Activated naive CD4-positive, alpha-beta T cell treated with anti-CD3 and anti-CD28 coated beads, Interleukin-2, amount 50 U/mL, for 72 hours (primary cell): Measurements from ENCODE around the gene TCAIM. TPM values are rescaled to one million over a fixed set of nuclear protein-coding genes. Genes with fewer than 3 reads are reported as not detected.
"Not testable (repeated sequence)": the region's sequence is repeated elsewhere in the genome, so short reads cannot be mapped to it uniquely, and the experiment has no call there.

ENCODE experiments used
- ATAC-seq, 2 donors: fragments of 150-1000 bp; cut with Tn5 transposase; 2 replicates each; pipeline ENCODE4 v1.10.0; 2021; ENCODE audit warnings: mild to moderate bottlenecking in 2 of 2, moderate library complexity in 2 of 2
- DNase-seq, 2 donors: peaks; one replicate each; pipeline ENCODE4 v3.0.0; 2021 to 2022; ENCODE audit warnings: low spot score in 2 of 2
- H3K27ac Mint-ChIP-seq, 2 donors: one replicate each; pipeline ENCODE4 v1.8.0; 2022; ENCODE audit warnings: mild to moderate bottlenecking in 2 of 2, mixed read lengths in 2 of 2
- H3K36me3 Mint-ChIP-seq, 2 donors: one replicate each; pipeline ENCODE4 v1.8.0; 2022; ENCODE audit warnings: mixed read lengths in 2 of 2
- H3K9me3 Mint-ChIP-seq, 2 donors: one replicate each; pipeline ENCODE4 v1.8.0; 2022; ENCODE audit warnings: mixed read lengths in 2 of 2
- total RNA-seq, 2 donors: library from RNA; stranded (reverse); gene quantifications; one replicate each; pipeline ENCODE4 v1.2.3, GENCODE V29; 2022

Gene TCAIM
- total RNA-seq, 2 donors from 2014 or later: 19.7 to 22.4 TPM

DNA sequence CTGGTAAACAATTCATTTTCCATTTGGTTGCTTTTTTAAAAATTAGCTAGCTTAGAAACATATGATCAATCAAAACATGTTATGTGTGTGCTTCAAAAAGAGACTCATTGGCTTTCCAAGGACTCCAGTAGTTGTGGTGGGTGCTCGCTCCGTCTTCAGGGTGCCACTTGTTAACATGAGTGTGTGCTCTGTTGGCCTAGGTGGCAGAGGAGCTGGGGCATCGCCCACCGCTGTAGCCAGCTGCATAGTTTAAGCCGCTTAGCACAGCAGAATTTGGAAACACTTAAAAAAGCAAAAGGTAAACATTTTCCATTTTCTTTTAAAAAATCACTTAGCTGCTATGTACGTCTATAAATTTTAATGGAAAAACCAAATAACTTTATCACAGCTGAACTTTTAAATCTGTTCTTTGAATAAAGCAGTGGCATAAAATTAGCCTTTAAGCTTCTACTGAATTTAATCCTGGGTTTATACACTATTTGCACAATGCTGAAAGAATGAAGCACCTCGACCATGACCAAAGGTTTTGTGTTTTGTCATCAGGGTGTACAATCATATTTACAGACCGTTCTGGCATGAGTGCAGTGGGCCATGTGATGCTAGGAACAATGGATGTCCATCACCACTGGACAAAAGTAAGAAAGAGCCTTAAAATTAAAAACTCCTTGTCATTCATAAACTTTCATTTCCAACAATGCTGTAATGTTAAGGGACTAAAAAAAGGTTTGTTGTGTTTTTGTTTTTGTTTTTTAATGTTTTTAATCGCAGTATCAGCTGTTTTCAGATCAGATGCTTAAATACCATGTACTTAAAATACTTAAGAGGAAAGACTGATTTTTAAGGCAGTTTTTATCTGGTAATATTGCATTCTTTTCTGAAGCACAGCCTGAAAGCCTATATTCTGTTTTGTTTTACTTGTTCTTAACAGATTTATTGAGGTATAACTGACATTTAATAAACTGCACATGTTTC, 57.9 kb downstream of the TCAIM start:
- Mint-ChIP-seq H3K27ac (peak overlapping the region in 1 of 2 donors; percentile 30), H3K9me3 (peaks cover 0 to 2% of the 10 kb centered on the region in 2 donors), H3K36me3 (no peaks in the 10 kb centered on the region)
- ATAC-seq: no peak
- no peak for DNase-seq

DNA sequence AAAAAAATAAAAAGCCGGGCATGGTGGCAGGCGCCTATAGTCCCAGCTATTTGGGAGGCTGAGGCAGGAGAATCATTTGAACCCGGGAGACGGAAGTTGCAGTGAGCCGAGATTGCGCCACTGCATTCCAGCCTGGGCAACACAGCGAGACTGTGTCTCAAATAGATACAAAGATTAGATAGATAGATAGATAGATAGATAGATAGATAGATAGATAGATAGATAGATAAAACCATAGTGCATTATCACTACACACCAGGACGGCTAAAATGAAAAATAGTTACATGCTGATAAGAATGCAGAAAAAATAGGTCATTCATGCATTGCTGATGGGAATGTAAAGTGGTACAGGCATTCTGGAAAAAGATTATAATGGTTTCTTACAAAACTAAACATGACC, 59.7 kb downstream of the TCAIM start:
- H3K9me3 Mint-ChIP-seq, H3K36me3 Mint-ChIP-seq, DNase-seq, H3K27ac Mint-ChIP-seq, ATAC-seq: not testable (repeated sequence)

DNA sequence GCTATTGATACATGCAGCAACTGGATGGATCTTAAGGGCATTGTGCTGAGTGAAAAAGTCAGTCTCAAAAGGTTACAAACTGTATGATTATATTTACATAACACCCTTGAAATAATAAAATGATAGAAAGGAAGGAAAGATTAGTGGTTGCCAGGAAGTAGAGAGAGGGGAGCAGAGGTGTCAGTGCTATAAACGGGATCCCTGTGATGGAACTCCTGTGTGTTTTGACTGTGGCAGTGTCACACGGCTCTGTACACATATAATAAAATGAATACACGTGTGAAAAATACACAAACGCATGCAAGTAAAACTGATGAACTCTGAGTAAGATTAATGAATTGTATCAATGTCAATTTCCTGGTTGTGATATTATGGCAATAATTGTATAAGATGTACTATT, 60.3 kb downstream of the TCAIM start:
- Mint-ChIP-seq H3K9me3 (no peaks in the 10 kb centered on the region), H3K27ac (no peak overlapping the region), H3K36me3 (peaks cover 0 to under 1% of the 10 kb centered on the region in 2 donors)
- DNase-seq (no peak), ATAC-seq (no peak)

DNA sequence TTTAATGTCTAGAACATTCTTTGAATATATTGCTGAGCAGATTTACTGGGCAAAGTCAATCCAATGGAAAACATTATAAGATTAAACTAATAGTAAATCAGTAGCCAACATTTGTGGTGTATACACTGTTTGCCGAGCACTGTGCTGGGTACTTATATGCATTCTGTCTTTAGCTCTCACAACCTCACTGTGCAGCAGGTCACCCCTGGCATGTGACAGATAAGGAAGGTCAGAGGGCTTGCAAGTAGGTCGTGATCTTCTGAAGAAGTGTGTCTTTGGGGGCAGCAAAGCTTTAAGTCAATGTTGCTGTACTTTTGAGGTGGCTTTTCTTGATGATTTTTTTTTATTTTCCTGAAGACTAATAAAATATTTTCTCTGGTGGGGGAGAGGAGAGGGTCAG, 62.2 kb downstream of the TCAIM start:
- no peak overlapping the region for H3K27ac Mint-ChIP-seq

DNA sequence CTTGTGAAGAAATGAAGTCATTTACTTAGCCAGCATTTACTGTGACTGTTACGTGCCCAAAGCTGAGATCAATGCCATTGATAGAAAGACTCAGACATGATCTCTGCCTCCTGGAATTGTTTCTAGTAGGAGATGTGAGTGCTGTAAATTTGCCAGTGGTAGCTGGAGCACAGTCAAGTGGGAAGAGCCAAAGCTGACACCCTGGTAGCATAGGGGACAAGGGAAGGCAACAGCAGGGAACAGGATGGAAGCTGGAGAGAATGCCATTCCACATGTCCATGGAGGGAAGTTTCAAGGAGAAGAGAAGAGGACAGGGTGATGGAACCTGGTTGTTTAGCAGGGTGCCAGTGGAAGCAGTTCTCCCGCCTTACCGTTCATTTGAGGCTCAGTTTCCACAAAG, 64.0 kb downstream of the TCAIM start:
- Mint-ChIP-seq H3K27ac (peak overlapping the region in 1 of 2 donors; percentile 46), H3K9me3 (no peaks in the 10 kb centered on the region)

More for the DNA sequence above, 62.2 kb downstream of the TCAIM start:
- H3K36me3 Mint-ChIP-seq: peaks cover 0 to 6% of the 10 kb centered on the region in 2 donors
- no peak for DNase-seq
- H3K9me3 Mint-ChIP-seq: no peaks in the 10 kb centered on the region
- no peak for ATAC-seq

DNA sequence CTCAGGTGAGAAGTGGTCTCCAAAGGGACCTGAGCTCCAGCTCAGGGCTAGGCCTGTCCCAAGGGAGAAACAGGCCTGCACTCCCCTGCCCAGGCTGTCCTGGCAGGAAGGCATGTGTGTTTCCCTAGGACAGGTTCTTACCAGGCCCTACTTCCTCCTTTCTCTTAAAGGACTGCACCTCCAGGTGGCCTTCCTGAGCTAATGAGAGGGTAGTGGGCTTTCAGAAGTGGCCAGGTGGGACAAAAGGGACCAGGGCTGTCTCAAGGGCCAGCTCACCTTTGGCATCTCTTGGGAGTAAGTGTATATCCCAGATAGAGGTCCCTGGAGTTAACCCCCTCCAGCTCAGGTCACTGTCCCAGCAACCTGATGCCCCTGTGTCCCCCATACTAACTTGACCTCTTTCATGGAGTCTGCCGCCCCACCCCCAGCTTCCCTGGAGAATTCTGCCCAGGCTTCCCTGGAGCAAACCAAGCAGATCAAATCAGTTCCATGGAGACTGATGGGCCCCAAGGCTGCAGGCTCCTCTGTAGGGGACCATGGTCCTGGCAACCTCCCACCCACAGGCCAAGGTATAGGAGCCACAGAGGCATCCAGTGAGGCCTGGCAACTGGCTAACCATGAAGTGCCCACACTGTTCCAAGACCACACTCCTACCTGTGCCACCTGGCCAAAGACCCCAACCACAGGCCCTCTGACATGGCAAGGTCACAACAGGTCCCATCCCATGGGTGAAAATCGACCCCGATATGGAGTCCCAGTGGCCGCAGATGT, 71.3 kb downstream of the TCAIM start:
- Mint-ChIP-seq H3K36me3 (no peaks in the 10 kb centered on the region), H3K27ac (no peak overlapping the region), H3K9me3 (no peaks in the 10 kb centered on the region)
- ATAC-seq (no peak), DNase-seq (no peak)

More for the DNA sequence above, 64.0 kb downstream of the TCAIM start:
- DNase-seq: no peak
- H3K36me3 Mint-ChIP-seq: peaks cover 0 to 6% of the 10 kb centered on the region in 2 donors
- ATAC-seq: no peak

DNA sequence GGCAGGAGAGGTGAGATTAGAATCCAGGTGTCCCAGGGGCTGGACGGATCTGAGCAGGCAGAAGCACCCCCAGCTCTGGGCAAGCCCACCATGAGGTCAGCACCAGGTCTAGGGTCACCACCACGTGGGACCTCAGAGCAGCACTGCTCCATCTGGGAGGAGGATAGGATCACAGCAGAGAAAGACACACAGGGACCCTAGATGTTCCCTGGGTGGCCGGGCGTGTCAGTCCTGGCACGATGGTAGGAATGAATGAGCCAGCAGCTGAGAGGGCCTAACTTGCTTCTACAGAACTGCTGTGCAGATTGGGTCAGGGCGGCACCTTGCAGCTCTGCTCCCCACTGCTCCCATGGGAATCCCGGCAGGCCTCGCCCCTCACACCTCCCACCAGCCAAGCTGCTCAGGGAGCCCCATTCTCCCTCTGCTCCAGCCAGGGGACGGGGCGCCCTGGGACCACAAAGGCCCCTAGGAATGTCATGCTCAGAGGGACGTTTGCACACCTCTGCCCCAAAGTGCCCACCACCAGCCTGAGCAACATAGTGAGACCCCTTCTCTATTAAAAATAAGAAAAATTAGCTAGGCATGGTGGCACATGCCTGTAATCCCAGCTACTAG, 72.6 kb downstream of the TCAIM start:
- DNase-seq: no peak
- H3K9me3 Mint-ChIP-seq: no peaks in the 10 kb centered on the region
- no peak for ATAC-seq
- no peaks in the 10 kb centered on the region for H3K36me3 Mint-ChIP-seq
- H3K27ac Mint-ChIP-seq: no peak overlapping the region

DNA sequence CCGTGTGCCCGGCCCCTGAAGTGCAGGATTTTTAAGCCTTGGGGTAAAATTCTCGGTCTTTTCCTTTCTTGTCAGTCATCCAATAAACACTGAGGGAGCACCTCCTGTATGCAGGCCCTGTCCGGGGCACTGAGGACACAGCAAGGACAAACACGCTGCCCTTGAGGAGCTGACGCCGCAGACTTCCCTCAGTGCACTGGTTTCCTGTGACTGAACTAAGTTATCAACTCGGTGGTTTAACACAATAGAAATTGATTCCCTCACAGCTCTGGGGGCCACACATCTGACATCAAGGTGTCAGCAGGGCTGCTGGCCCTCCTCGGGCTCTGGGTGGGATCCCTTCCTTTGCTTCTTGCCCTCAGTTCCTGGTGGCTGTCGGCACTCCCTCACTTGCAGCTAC, 73.8 kb downstream of the TCAIM start:
- Mint-ChIP-seq H3K27ac (no peak overlapping the region), H3K9me3 (no peaks in the 10 kb centered on the region), H3K36me3 (no peaks in the 10 kb centered on the region)
- no peak for ATAC-seq
- DNase-seq: no peak

DNA sequence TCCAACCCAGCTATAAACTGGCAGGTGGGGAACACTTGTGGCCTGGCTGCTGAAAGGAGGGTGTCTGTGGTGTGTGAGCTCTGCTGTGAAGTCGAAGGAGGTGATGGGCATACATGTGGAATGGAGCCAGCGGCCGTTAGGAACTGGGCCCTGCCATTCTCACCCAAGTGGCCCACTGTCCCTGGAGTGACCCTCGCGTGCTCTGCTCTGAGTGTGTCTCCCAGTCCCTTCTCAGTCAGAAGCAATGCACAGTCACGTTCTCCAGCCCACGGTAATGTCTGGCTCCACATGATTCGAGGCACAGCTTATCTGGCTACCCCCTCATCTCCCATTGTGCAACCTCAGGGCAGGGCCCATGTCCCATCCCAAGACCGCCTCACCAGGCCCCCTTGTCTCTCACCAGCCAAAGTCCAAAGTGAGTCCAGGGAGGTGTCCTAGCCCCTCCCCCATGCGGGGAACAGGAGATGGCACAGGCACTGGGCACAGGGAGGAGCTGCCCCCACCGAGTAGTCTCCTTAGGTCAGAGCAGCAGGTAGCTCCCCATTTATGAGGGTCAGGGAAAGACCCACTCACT, 76.0 kb downstream of the TCAIM start:
- DNase-seq (no peak), ATAC-seq (no peak)
- no peaks in the 10 kb centered on the region for H3K9me3 Mint-ChIP-seq
- H3K36me3 Mint-ChIP-seq: no peaks in the 10 kb centered on the region
- H3K27ac Mint-ChIP-seq: peak overlapping the region in 1 of 2 donors; percentile 19

DNA sequence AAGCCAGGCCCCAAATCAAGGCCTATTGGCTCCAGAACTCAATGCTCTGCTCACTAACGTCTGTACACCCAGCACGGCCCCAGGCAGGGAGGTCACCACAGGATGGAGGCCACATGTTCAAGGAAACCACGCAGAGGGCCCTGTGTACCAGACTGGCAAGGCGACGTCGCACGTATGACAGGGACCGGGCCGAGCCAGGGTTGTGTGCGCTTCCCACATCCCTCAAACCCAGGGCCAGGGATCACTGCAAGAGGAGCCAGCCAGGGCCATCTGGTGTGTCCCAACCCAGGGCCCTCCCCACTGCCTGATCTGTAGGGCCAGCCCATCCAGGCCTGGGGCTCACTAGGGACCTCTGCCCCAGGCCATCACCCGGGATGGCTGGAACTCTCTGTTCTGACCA, 76.9 kb downstream of the TCAIM start:
- ATAC-seq: no peak
- H3K36me3 Mint-ChIP-seq: no peaks in the 10 kb centered on the region
- H3K27ac Mint-ChIP-seq: no peak overlapping the region
- no peaks in the 10 kb centered on the region for H3K9me3 Mint-ChIP-seq
- DNase-seq: no peak

DNA sequence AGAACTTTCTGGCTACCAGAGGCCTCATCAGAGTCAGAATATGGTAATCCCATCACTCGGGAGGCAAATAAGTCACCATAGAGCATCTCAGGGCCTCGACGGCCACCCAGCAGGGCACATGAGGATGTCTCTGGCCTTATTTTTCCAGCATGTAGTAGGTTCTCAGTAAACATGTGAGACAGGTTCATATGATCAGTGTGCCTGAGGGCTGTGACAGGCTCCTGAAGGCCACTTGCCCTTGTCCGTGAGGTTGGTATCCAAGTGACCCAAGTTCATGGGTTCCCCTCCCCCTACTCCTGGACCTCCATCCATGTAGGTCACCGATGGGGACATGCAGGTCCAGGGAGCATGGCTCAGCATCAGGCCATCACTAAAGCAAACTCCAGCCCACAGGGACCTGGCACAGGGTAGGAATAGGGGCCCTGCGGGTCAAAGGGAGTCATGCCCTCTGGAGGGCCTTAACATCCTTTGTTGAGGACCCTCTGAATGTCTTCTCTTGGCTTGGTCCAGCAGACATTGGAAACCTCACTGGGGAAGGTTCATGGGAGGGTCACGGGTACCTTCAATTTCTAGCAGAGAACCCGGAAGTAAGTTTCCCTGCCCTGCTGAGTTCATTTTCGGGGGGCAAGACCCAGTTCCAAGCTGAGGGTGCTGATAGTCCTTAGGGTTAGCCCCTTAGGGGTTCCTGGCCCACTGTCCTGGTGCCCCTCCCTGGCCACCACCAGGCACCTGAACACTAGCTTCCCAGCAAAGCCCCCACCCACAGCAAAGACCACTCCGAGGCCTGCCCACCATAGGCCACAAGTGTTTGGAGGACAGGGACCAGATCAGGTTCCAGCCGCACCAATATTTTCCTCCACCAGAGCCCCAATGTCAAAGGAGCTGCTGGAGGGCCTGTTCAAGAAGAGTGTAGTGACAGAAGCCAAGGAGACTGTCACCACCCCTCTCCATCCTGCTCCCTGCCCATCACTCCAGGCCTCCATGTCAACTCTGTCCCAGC, 77.8 kb downstream of the TCAIM start:
- Mint-ChIP-seq H3K9me3 (no peaks in the 10 kb centered on the region), H3K27ac (peak overlapping the region in 1 of 2 donors; percentile 22), H3K36me3 (no peaks in the 10 kb centered on the region)
- no peak for DNase-seq
- ATAC-seq: no peak

DNA sequence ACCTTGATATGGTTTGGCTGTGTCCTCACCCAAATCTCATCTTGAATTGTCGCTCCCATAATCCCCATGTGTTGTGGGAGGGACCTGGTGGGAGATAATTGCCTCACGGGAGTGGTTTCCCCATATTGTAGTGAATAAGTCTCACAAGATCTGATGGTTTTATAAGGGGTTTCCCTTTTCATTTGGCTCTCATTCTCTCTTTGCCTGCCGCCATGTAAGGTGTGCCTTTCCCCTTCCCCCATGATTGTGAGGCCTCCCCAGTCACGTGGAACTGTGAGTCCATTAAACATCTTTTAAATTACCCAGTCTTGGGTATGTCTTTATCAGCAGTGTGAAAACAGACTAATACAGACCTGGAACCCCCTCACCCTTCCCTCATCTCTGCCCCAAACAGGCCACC, 79.6 kb downstream of the TCAIM start:
- not testable (repeated sequence) for ATAC-seq, H3K9me3 Mint-ChIP-seq, H3K36me3 Mint-ChIP-seq, DNase-seq, H3K27ac Mint-ChIP-seq

DNA sequence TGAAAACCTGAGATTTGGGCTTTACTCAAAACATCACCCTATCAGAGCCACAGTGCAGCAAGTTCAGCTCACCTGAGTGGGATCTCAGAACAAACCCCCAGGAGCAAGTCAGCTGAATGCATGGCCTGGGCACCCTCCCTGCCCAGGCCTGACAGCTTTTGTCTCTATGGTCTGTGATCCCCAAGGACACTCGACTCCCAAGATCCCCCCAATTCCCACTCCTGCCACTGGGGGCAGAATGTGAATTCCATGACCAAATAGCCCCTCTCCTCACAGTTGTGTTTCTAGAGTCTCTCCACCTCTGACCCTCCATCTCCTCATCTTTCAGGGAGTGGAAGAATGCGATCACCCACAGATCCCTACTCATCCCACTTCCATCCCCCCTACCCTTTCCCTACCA, 80.0 kb downstream of the TCAIM start:
- no peak for ATAC-seq
- H3K27ac Mint-ChIP-seq: no peak overlapping the region
- no peaks in the 10 kb centered on the region for H3K9me3 Mint-ChIP-seq
- no peaks in the 10 kb centered on the region for H3K36me3 Mint-ChIP-seq
- no peak for DNase-seq

DNA sequence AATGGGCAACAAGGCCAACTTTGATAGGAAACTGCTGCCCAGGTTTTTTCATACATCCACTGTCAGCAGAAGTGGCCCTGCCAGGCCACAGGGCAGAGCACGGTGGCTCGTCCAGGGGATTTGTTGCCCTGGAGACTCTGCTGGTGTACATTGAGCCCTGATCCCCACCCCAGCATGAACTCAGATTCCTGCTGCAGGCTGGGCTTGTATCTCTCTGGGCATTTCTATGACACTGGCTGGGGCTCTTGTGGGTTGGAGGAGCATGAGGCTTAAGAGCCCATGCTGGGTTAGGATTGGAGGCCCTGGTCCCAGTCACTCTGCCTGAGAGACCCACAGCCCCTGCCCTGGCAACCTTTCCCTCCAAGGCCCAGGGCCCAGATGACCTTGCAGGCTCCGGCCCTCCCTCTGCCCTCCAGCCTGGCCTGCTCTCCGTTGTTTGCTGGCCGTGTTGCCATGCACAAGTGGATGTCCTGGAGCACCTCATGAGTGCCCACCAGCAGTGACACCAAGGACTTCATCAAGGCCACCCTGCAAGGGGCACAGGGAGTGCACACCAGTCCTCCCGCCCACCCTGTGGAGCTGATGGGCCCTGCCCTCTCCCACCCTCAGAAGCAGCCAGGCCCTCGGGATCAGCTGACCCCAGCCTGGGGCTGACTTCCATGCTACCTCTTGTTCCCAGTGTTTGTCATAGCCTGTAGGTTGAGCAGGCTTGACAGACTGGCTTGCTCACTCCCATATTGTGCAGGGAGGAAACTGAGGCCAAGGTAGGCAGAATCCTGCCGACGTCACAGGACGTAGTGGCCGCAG, 80.8 kb downstream of the TCAIM start:
- H3K36me3 Mint-ChIP-seq: no peaks in the 10 kb centered on the region
- no peaks in the 10 kb centered on the region for H3K9me3 Mint-ChIP-seq
- ATAC-seq: no peak
- DNase-seq: no peak
- no peak overlapping the region for H3K27ac Mint-ChIP-seq
